ENCODE data around the gene OSBP2. TPM values are rescaled to one million over a fixed set of nuclear protein-coding genes. Genes with fewer than 3 reads are reported as not detected.
A peak's percentile ranks its signal among the peaks of the same experiment; 100 is the strongest.

The OSBP2 gene
- total RNA-seq, 4 donors from 2014 or later: 0.35 to 3.5 (median 1.8) TPM

GRCh38 chr22:30801695-30802094 is 107.0 kb downstream of the OSBP2 start:
- Histone ChIP-seq H3K4me1 (peaks cover 0 to 17% (median 3%) of the 10 kb centered on the region in 3 donors), H3K36me3 (no peaks in the 10 kb centered on the region), H3K27ac (no peak overlapping the region), H3K4me3 (no peak overlapping the region), H3K27me3 (peaks cover 31% of the 10 kb centered on the region), H3K9me3 (no peaks in the 10 kb centered on the region)
- 92 to 100% methylated on average over 1 to 2 of the region's 3 CpGs for WGBS, 2 donors (ENCODE audit: low coverage in 1 of 2)
- no peak for ATAC-seq
- no peak for TF ChIP-seq CTCF (IDR thresholded peaks at IDR 0.05)
- no peak for TF ChIP-seq POLR2AphosphoS5 (IDR thresholded peaks at IDR 0.05)
- TF ChIP-seq EP300 (IDR thresholded peaks at IDR 0.05): no peak
- no peak for TF ChIP-seq POLR2A (IDR thresholded peaks at IDR 0.05)

DNA sequence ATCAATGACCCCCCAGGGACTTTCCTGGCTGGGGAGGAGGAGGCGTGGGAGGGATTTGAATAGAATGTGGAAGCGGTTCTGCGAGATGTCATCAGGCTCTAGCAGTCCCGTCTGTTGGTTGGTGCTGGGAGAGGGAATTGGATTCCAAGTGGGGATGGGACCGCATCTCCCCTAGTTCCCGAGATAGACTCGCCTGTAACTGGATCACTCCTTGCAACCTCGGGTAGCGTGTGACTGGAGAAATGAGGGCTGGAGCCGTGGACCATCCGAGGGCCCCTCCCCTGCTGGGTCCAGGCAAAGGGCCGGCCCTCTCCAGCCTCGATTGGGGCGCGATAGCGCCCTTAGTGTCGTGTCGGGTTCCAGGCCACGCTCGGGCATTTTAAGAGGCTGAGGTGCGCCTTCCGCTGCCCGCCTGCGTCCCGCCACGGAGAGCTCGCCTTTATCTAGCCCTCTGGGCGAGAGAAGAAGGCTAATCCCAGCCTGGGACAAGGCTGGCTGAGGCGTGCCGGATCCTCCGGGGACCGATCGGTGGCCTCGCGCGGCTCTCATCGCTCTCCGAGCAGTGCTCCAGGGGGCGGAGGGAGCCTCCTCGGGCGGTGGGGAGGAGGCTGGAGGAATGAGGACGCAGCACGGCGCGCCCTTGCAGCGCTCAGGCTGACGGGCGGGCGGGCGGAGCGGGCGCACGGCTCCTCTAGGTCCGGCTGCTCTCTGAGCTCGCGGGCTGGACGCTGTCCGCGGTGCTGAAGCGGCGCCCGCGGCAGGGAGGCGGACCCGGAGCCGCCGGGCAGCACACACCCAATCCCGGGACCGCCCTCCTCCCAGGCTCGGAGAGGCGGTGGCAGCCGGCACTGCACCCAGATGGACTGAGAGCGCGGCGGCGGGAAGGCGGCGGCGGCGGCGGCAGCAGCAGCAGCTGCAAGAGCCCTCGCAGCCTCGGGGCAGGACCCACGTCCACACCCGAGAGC is 107.8 kb downstream of the OSBP2 start:
- Histone ChIP-seq H3K4me1 (peaks cover 0 to 17% (median 3%) of the 10 kb centered on the region in 3 donors), H3K27ac (no peak overlapping the region), H3K27me3 (peaks cover 35% of the 10 kb centered on the region), H3K9me3 (no peaks in the 10 kb centered on the region), H3K36me3 (no peaks in the 10 kb centered on the region), H3K4me3 (no peak overlapping the region)
- peak; percentile 100 for ATAC-seq
- 0 to 25% methylated on average over 4 to 6 of the region's 85 CpGs for WGBS, 2 donors (ENCODE audit: low coverage in 1 of 2)
- peak in 3 of 4 experiments; percentile 57 to 75 (median 71) for TF ChIP-seq CTCF (IDR thresholded peaks at IDR 0.05)
- TF ChIP-seq POLR2A (IDR thresholded peaks at IDR 0.05): no peak

DNA sequence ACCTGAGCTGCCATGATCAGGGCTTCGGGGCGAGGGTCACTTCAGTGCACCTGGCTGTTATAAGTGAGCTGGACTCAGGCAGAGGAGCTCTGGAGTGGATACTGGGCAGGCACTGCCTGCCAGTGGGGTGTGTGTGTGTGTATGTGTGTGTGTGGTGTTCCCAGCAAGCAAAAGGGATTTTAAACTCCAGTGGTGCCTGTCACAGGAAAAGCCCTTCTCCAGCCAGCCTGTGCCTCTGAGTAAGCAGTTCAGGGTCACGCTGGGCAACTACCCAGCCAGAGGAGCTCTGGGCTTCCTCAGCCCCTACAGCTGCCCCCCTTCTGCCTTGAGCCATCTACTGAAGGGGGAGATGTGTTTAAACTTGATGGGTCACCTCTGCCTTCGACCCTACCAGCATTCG is 109.0 kb downstream of the OSBP2 start:
- no peak for ATAC-seq
- Histone ChIP-seq H3K36me3 (no peaks in the 10 kb centered on the region), H3K4me1 (peaks cover 0 to 17% (median 3%) of the 10 kb centered on the region in 3 donors), H3K9me3 (no peaks in the 10 kb centered on the region), H3K27me3 (peaks cover 44% of the 10 kb centered on the region), H3K27ac (no peak overlapping the region), H3K4me3 (no peak overlapping the region)
- WGBS, 2 donors (ENCODE audit: low coverage in 1 of 2): 60% methylated on average over 2 of the region's 5 CpGs; no CpG with 5 or more reads in 1 of the 2 donors
- TF ChIP-seq POLR2A (IDR thresholded peaks at IDR 0.05) (no peak), CTCF (IDR thresholded peaks at IDR 0.05) (no peak), EP300 (IDR thresholded peaks at IDR 0.05) (no peak)

GRCh38 chr22:30804626-30805025 is 110.0 kb downstream of the OSBP2 start:
- no peaks in the 10 kb centered on the region for H3K36me3 ChIP-seq
- TF ChIP-seq POLR2AphosphoS5 (IDR thresholded peaks at IDR 0.05): no peak
- no peak for TF ChIP-seq POLR2A (IDR thresholded peaks at IDR 0.05)
- no peak for TF ChIP-seq EP300 (IDR thresholded peaks at IDR 0.05)
- no peak for TF ChIP-seq CTCF (IDR thresholded peaks at IDR 0.05)
- H3K4me3 ChIP-seq: no peak overlapping the region
- peaks cover 46% of the 10 kb centered on the region for H3K27me3 ChIP-seq
- WGBS, 2 donors (ENCODE audit: low coverage in 1 of 2): 76 to 77% methylated on average over 5 of the region's 5 CpGs
- peaks cover 0 to 17% (median 3%) of the 10 kb centered on the region in 3 donors for H3K4me1 ChIP-seq
- no peak for ATAC-seq
- H3K9me3 ChIP-seq: no peaks in the 10 kb centered on the region
- no peak overlapping the region for H3K27ac ChIP-seq
